Ovary (tissue), 3 donors: ENCODE results near the gene GASK1A.

Experiments
- CTCF ChIP-seq, 3 donors: fragments of 450-650 bp in 2 of 3; fragments of 200-600 bp in 1 of 3; IDR thresholded peaks; one replicate each; pipeline versions ENCODE4 v1.5.1 to v1.8.0; 2016 to 2022; ENCODE audit warnings: antibody characterized with exemption in 3 of 3, mild to moderate bottlenecking in 1 of 3
- POLR2A ChIP-seq: fragments of 450-650 bp; IDR thresholded peaks from one replicate; pipeline ENCODE4 v1.6.1; 2017; ENCODE audit warnings: antibody characterized with exemption, mild to moderate bottlenecking, moderate library complexity
- donor health status: DM: no; HTN: no; CAD: no.

- TF ChIP-seq CTCF (IDR thresholded peaks at IDR 0.05) (no peak), POLR2A (no peak)
Measured at GRCh38 chr3:43032646-43033628, 53.8 kb downstream of the GASK1A start.
